GM21737 (cell line): ENCODE measurements around the gene UPF2.
"Not testable (repeated sequence)": the region's sequence is repeated elsewhere in the genome, so short reads cannot be mapped to it uniquely, and the experiment has no call there.

Source experiments
- ATAC-seq: cut with Tn5 transposase; IDR thresholded peaks from one replicate; pipeline ENCODE4 v1.9.1; 2021; ENCODE audit warnings: mild to moderate bottlenecking, moderate library complexity; ENCODE audit not compliant: unreplicated experiment

UPF2 gene

DNA sequence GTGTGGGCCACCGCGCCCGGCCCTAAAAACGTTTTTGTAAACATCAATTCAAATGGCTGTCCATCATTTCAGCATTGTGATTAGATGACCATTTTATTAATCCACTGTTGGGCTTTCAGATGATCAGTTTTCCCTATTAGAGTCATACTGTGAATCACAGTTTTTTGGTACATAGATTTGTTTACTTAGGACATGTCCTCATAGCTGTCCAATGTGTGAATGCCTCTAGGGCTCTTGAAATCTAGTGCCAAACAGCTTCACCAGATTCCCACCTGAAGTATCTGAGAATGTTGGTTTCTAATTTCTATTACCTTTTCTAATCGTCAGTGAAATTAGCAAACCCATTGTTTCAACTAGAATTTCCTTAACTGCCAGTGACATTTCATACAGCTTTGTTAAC, 66.8 kb downstream of the UPF2 start:
- ATAC-seq: no peak

DNA sequence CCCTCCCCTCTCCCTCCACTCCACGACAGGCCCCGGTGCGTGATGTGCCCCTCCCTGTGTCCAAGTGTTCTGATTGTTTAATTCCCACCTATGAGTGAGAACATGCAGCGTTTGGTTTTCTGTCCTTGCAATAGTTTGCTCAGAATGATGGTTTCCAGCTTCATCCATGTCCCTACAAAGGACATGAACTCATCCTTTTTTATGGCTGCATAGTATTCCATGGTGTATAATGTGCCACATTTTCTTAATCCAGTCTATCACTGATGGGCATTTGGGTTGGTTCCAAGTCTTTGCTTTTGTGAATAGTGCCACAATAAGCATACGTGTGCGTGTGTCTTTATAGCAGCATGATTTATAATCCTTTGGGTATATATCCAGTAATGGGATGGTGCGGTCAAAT, 70.1 kb downstream of the UPF2 start:
- not testable (repeated sequence) for ATAC-seq

DNA sequence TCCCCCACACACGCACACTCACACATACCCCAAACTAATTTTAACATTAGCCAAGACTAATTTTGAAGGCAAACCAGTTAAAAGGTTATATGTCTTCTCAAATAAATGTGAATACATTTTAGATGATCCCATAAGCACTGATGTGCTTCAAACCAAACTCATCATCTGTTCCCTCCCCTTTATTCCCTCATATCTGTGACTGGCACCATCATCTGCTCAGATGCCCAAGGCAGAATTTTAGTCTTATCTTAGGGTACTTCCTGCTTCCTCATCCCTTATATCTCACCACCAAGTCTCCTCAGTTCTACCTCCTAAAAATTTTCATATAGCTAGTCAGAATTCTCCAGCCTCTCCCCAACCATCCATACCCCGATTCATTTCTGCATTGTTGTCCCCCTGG, 80.4 kb downstream of the UPF2 start:
- no peak for ATAC-seq

DNA sequence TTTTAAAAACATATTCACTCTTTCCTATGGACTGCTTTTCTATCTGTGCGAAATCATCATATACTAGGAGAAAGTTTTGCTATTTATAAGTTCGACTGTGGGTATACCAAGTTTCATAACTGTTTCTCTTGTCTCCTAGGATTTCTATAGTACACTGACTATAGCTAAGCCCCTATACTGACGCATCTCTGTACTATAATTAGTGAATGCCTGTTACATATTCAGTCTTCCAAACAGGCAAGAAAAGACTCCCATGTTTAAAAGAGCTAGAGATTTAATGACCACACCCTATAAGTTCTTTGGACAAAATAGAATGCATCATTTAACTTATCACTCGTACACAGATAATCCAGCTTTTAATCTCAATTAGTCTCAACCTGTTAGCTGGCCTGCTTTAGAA, 80.8 kb downstream of the UPF2 start:
- no peak for ATAC-seq

DNA sequence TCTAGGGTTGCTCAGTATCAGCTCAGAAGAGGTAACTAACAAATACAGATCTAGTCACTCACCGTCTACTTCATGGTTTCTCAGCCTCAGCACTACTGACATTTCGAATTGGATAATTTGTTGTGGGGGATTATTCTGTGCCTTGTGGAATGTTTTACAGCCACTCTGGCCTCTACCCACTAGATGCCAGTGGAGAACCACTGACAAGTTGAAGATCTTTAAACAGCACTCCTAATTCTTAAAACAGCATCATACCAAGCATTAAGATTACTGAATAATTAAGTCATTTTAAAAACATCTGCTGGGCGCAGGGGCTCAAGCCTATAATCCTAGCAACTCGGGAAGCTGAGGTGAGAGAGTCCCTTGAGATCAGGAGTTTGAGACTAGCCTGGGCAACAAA, 82.6 kb downstream of the UPF2 start:
- no peak for ATAC-seq

DNA sequence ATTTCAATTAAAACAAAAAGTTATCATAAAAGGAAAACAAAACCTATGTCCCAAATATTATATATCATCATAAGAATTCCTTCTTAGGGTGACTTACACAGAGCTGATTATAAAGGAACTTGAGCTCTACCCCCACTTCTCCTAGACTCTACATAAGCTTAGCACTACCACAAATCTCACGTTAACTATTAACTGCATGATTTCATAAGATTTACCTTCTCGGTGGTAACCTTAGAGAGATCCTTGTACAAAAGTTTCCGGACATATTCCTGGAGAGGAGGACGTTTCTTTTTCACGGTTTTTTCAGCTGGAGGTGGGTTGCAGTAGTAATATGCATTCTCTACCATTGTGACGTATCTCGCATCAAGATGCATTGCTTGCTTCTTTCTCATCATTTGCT, 83.7 kb downstream of the UPF2 start:
- no peak for ATAC-seq

DNA sequence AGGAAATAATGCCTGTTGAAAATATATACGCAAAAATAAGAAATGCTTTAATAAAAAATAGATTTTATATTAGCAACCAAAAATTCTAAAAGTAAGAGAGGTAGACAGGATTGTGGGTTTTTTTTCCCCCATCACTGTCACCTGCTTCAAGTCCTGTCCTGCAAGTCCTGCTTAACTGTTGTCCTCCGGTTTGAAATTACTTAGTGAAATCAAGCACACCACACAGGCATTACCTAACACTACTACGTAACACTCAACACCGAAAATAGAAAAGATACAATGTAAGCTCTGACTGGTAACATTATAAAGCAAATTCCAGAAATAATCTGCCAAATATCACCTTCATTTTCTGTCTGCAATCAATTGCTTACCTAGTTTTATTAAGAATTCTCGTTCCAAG, 90.9 kb downstream of the UPF2 start:
- ATAC-seq: no peak

DNA sequence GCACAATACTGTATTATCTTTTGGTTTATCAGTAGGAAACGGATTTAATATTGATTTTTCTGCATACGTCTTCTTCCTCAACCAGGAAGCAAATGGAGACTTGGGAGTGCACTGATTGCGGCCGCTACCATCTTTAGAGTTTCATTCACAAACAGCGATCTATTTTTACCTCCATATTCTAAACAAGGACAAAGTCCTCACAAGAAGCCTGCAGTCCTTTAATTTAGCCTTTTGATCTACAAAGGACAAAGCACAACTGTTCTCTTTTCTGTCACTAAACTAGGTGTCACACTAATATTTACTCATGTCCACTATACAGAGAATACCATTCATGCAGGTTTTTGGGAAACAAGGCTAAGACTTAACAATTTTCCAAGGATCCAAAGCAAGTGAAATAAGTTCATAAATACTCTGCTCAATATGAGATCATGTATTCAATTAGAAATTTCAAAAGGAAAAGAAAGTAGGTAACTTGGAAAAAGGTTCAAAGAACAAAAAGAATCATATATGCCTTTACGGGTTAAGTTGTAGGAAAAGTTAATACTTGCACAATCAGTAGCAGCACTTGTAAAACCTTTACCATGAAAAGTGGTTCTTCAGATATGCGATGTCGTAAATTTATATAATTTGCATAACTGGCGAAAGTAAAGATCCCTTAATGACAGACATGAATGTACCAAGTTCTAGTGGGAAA, 92.1 kb downstream of the UPF2 start:
- ATAC-seq: no peak

DNA sequence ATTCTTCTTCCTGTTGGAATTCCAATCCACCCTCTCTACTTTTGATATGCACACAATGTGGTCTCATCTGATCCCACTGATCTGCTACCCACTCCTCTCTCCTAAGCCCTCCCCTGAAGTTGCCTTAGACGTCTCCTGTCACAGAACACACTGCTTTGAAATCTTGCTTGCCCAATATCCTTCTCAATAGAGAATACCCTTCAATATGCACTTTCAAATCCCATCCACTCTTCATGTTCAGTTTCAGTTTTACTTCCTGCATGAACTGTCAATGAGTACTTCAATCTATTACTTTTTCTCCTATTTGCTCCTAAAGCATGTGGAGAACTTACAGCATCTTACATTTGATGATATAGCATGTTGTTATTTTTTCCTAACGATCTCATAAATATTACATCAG, 93.5 kb downstream of the UPF2 start:
- no peak for ATAC-seq

DNA sequence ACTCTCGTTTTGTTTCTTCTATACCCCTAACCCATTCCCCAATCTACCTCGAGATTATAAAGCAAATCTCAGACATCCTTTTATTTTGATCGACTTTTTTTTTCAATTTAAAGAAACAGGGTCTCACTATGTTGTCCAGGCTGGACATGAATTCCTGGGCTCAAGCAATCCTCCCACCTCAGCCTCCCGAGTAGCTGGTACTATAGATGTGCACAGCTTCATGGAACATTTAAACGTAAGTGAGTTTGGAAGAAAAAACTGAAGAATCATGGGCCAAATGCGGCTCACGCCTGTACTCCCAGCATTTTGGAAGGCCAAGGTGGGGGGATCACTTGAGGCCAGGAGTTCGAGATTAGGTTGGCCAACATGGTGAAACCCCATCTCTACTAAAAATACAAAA, 96.0 kb downstream of the UPF2 start:
- ATAC-seq: no peak

DNA sequence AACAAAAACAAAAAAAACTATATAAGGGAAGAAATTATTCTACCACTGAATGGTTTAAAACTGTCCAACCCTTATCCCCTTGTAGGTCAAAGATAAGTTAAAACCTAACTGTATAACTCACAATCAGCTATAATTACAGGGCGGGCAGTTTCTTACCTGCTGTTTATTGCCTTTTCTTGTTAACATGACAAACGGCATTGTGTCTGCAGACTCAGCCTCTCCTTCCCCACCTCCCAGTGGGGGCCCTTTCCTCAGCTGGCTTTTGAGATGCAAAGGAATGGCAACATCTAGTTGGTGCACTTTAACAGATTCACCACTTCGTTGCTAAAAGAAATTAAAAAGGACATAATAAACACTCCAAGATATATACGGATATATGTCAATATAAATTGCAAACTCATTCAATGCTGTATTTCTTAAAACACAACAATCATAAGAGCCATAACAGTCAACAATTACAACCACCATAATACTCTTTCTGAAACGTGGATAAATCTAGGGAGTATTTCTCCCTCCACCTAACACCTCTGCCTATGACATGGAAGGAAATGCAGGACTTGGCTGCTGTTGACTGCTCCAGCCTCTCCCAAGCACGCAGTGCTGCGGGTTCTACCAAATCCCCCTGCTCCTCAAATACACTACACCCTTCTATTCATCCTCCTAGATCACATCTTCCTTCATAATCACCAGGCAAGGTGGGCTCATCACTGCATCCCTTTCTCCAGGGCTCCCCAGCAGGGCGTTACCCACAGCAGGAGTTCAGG, 106.0 kb downstream of the UPF2 start:
- no peak for ATAC-seq

DNA sequence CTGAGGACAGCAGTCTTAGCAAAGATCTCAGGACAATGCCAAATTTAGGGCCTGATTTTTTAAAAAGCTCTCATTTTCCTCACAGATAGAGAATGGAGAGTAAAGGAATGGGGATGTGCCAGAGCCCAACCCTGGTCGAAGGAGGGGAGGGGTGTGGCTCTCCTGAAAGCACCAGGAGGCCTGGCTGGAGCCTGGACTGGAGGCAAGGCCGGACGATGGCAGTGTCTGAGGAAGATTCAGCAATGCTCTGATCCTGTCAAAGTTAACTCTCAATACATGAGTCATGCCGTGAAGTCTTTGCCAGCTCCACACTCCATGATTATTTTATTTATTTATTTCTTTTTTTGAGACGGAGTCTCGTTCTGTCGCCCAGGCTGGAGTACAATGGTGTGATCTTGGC, 108.3 kb downstream of the UPF2 start:
- no peak for ATAC-seq

DNA sequence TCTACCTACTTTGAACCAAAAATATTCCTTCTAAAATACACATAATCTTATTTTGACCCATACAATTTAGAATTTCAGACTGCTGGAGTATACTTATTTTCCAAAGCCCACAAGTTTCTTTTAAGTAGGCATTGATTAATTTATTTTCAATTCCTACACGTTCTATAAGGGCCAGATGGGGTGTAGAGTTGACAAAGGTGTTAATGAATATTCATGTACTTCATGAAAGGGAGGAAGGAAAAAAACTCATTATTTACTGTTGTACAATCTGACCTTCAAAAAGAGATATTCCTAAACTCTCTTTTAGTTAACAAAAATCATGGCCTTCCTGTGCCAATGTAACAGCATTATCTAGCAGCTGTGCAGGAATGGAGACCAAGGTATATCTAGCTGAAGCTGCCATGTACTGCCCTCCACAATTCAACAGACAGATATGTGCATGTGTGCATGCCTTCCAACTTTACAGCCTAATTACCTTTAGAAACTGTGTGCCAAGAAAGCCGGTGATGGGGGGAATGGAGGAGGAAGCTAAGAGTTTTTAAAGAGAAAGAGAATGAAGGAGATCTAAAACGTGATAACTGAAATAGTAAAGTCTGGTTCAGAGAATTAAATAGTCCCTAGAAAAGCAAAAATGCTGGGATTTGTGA, 108.9 kb downstream of the UPF2 start:
- ATAC-seq: no peak

DNA sequence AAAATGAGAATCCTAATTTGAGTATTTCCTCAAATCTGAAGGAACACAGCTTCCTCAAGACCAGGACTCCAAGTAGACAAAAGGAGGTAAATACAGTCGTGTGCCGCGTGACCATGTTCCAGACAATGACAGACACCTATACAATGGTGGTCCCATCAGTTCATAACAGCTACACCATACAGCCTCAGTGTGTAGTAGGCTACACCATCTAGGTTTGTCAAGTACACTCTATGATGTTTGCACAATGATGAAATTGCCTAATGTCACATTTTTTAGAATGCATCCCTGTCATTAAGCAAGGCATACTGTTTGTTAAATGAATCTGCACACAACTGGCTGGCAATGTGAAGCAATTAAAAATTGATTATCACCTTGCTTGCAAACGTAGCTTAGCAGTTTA, 111.6 kb downstream of the UPF2 start:
- no peak for ATAC-seq

DNA sequence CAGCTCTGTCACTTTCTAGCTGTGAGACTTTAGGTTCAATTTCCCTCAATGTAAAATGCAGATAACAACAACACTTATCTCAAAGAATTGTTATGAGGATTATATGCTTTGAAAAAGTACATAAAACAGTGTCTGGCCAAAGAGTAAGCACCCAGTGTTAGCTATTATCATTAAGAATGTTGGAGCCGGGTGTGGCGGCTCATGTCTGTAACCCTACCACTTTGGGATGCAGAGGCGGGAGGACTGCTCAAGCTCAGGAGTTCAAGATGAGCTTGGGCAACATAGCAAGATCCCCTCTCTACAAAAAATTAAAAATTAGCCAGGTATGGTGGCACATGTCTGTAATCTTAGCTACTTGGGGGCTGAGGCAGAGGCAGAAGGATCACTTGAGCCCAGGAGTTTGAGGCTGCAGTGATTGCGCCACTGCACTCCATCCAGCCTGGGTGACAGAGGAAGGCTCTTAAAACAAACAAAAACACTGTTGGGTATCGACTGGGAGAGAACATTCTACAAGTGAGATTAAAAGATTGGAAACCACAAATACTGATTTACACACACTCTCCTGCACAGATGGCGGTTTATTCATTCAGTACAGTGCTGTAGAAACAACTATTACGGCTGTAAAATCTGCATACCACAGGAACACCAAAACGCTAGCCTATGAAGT, 112.2 kb downstream of the UPF2 start:
- ATAC-seq: no peak

DNA sequence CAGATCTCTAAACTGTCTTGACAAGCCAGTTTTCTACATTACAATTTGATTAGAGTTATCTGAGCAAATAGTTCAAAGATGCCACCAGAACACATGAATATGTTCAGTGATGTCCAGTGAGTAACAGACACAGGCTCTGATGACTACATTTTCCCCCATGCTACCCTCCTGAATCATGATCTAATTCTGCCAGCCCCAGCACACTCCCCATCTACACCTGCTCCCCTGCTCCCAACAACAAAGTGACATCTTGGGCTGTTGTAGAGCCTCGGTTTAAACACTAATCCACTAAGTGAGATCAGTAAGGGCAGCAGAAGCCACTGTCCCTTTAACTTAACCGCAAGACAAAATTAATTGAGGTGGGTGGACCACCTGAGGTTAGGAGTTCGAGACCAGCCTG, 114.9 kb downstream of the UPF2 start:
- no peak for ATAC-seq

DNA sequence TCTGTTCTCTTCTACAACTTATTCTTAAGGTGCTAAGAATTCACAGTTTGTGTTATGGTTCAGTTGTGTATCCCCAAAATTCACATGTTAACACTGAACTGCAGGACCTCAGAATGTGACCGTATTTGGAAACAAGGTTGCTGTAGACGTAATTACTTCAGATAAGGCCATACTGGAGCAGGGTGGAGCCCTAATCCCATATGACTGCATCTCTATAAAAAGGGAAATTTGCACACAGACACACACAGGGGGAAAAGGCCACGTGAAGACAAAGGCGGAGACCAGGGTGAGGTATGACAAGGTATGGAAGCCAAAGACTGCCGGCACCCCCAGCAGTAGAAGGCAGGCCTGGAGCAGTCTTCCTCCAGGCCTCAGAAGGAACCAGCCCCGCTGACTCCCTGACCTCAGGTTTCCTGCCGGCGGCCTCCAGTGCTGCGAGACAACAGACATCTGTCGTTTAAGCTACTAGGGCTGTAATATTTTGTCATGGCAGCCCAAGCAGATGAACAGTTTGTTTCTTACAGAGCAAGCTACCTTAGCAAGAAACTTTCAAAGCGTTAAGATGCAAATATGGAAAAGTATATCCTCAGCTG, 120.7 kb downstream of the UPF2 start:
- no peak for ATAC-seq

DNA sequence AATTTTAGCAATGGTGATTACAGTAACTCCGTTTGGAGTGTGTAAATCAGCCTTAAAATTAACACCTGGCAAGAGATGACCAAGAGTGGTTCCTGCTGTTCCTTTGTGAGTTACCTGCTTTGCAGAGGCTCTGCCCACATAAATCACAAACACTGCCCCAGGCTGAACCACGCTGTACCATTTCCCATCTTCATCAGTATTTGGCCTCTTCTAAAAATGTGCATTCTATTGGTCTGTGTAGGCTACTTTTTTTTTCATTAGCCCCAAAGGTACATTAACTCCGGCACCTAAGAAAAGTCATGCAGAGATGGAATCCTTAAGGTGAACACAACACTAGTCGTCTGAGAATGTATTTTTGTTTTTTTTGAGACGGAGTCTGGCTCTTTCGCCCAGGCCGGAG, 123.3 kb downstream of the UPF2 start:
- ATAC-seq: no peak

DNA sequence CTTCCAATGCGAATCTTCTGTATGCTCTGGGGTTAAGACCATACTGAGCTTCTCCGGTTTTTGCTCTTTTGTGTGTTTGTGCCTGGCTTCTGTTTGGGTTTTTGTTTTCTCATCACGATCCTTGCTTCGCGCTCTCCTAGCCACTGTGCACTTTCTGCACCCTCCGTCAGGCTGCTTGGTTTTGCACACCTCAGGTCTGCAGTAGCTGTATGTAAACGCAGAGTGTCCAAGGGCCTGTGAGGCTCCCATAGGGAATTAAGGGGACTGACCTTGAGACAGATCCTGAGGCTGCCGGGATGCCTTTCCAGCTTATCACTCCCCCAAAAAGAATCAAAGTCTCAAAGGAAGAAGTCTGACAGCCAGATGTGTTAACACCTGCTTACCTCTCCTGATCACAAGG, 124.2 kb downstream of the UPF2 start:
- ATAC-seq: no peak

DNA sequence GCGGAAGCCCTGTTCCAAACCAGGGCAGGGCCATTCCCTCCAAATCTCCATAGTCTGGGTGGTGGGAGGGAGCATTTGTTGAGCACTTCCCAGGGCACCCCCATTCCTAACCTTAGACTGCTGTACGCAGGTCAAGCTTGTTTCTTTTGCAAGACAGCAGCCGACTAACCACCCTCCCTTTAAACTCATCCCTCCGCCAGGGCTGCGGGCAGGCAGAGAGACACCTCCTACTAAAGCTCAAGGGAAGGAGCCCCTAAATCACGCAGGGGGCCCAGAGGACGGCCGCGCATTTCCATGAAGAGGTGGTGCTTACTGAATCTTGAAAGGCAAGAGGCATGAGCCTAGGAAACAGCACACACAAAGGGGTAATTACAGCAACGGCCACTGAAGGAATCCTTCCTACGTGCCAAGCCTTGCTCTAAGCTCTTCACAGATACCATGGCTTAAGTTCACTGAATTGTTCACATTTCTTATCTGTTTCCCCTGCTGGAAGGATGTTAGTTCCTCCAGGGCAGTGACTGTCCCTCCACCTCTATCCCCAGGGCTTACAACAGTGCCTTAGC, 129.4 kb downstream of the UPF2 start:
- no peak for ATAC-seq

DNA sequence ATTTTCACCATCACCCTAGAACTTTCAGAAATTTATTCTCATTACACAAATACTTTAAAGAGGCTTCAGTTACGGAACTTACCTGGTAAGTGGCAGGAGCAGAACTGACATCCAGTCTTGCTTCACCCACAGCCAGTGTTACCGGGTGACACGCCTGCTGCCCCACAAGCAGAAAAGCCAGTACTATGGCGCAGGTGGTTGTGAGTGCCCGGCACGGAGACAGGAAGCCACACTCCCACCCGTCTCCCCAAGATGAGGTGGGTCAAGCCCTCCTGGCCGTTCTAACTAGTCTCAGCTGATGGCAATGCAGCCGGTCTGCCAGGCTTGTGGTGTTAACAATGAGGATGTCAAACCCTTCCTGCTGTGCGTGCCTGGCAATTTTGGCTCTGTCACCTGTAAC, 132.5 kb downstream of the UPF2 start:
- no peak for ATAC-seq
